ENCODE data around the gene CCNYL1.
A peak's percentile ranks its signal among the peaks of the same experiment; 100 is the strongest.
"Not testable (repeated sequence)": the region's sequence is repeated elsewhere in the genome, so short reads cannot be mapped to it uniquely, and the experiment has no call there.

CCNYL1 gene

DNA sequence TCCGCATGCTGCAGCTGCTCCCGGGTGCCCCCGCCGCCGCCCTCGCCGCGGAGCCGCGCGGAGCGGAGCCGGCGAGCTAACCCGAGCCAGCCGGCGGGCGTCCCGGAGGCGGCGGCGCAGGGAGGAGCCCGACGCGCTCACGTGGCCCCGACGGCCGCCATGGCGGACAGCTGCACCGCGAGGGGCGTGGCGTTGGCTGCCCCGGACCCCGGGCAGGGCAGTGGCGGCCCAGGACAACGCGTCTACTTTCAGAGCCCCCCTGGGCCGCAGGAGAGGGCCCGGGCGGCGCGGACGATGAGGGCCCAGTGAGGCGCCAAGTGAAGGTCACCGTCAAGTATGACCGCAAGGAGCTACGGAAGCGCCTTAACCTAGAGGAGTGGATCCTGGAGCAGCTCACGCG is 30.0 kb upstream of the CCNYL1 start:
- H3K4me1 ChIP-seq: peaks cover 9 to 15% (median 13%) of the 10 kb centered on the region in 10 experiments; a peak in 19 of 20 replicates
- H4K20me1 ChIP-seq: no peaks in the 10 kb centered on the region
- no peaks in the 10 kb centered on the region for H3K36me3 ChIP-seq
- H3K27me3 ChIP-seq: no peaks in the 10 kb centered on the region
- no peak overlapping the region for H3K4me3 ChIP-seq
- no peak overlapping the region for H3K4me2 ChIP-seq
- no peak overlapping the region for H3K9ac ChIP-seq
- peaks cover 0 to 8% (median 0%) of the 10 kb centered on the region in 11 experiments; a peak in 3 of 22 replicates for H3K9me3 ChIP-seq (replicated peaks in 1 of 11)
- TF ChIP-seq Cebpa-rat (IDR thresholded peaks at IDR 0.05): no peak
- no peak overlapping the region for H3K27ac ChIP-seq

DNA sequence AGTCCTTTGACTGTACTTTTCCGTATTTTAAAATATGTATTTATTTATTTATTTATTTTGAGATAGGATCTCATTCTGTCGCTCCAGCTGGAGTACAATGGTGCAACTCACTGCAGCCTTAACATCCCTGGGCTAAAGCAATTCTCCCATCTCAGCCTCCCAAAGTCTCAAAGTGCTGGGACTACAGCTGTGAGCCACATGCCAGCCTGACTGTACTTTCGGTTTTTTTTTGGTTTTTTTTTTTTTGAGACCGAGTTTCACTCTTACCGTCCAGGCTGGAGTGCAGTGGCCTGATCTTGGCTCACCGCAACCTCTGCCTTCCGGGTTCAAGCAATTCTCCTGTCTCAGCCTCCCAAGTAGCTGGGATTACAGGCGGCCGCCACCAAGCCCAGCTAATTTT is 28.9 kb upstream of the CCNYL1 start:
- no peak for TF ChIP-seq Cebpa-rat (IDR thresholded peaks at IDR 0.05)

DNA sequence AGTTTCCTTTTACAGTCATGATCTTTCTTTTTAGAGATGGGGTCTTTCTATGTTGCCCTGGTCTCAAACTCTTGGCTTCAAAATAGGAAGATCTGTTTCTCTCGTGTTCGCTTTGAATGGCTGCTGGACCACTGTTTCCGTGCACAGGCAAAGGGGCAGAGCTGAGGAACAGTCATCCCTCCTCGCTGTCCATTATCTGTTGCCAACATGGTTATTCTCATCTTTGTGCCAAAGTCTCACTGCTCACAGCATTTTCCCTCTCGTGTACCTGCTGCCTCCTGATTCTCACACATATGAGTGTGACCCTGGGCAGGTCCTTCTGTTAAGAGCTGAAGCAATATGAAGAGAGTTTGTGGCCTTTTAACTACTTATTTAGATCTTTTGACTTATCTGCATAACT is 28.0 kb upstream of the CCNYL1 start:
- Histone ChIP-seq H3K4me2 (no peak overlapping the region), H3K4me1 (no peaks in the 10 kb centered on the region), H3K9ac (no peak overlapping the region), H3K4me3 (no peak overlapping the region), H3K9me3 (replicated peaks in 1 of 11) (peaks cover 0 to 8% (median 0%) of the 10 kb centered on the region in 11 experiments; a peak in 3 of 22 replicates), H4K20me1 (no peaks in the 10 kb centered on the region), H3K27ac (no peak overlapping the region), H3K36me3 (no peaks in the 10 kb centered on the region), H3K27me3 (no peaks in the 10 kb centered on the region)
- TF ChIP-seq Cebpa-rat (IDR thresholded peaks at IDR 0.05): no peak

More for the DNA sequence above, 28.9 kb upstream of the CCNYL1 start:
- Histone ChIP-seq H3K4me2 (no peak overlapping the region), H4K20me1 (no peaks in the 10 kb centered on the region), H3K27ac (no peak overlapping the region), H3K27me3 (no peaks in the 10 kb centered on the region), H3K9me3 (replicated peaks in 1 of 11) (peaks cover 0 to 8% (median 0%) of the 10 kb centered on the region in 11 experiments; a peak in 3 of 22 replicates), H3K4me3 (no peak overlapping the region), H3K9ac (no peak overlapping the region), H3K4me1 (peaks cover 0 to 4% (median 2%) of the 10 kb centered on the region in 10 experiments; a peak in 12 of 20 replicates), H3K36me3 (no peaks in the 10 kb centered on the region)

DNA sequence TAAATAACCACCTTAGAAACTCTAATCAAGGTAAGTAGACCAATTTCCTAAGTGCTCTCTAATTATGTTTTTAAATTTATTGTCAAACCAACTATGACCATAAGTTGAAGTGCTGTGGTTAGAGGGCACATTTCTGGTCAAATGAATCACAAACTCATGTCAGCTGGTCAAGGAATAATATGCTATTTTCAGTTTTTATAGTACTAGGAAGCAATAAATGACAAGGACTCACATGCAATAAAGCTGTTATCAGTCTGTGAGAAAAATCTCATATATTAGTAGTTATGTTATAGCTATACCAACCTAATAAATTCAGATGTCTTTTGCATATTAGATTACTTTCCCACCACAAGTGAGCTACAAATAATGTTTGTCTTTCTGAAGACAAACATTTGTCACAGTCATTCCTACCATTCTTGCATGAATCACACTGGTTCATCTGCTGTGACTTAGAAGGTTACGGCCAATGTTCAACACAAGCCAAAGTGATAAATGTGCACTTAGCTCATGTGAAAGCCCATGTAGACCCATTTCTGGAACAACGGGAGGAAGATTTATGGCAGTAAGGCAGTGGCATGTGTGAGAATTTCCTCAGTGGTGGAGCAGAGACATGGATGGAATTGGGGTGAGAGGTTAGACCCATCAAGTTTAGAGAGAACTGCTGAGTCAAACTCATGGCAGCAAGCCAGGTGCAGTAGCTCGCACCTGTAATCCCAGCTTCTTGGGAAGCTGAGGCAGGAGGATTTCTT is 27.4 kb upstream of the CCNYL1 start:
- Histone ChIP-seq H3K9ac (no peak overlapping the region), H3K4me2 (no peak overlapping the region), H4K20me1 (no peaks in the 10 kb centered on the region), H3K9me3 (replicated peaks in 1 of 11) (peaks cover 0 to 8% (median 0%) of the 10 kb centered on the region in 11 experiments; a peak in 3 of 22 replicates), H3K36me3 (no peaks in the 10 kb centered on the region), H3K27me3 (no peaks in the 10 kb centered on the region), H3K27ac (no peak overlapping the region), H3K4me3 (no peak overlapping the region), H3K4me1 (no peaks in the 10 kb centered on the region)
- TF ChIP-seq Cebpa-rat (IDR thresholded peaks at IDR 0.05): no peak

DNA sequence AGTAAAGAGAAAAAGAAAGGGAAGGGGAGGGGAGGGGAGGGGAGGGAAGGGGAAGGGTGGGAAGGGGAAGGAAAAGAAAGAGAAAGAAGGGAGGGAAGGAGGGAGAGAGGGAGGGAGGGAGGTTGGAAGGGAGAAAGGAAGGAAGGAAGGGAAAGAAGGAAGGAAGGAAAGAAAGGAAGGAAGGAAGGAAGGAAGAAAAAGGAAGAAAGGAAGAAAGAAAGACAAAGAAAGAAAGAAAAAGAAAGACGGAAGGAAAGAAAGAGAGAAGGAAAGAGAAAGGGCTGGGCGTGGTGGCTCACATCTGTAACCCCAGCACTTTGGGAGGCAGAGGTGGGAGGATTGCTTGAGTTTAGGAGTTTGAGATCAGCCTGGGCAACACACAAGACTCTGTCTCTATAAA is 24.6 kb upstream of the CCNYL1 start:
- no peak for TF ChIP-seq Cebpa-rat (IDR thresholded peaks at IDR 0.05)
- Histone ChIP-seq H3K4me1 (peaks cover 0 to 12% (median 0%) of the 10 kb centered on the region in 10 experiments; a peak in 5 of 20 replicates), H3K36me3 (no peaks in the 10 kb centered on the region), H3K9ac (no peak overlapping the region), H3K4me3 (no peak overlapping the region), H3K27ac (no peak overlapping the region), H3K9me3 (replicated peaks in 1 of 11) (peaks cover 0 to 5% (median 0%) of the 10 kb centered on the region in 11 experiments; a peak in 1 of 22 replicates), H4K20me1 (no peaks in the 10 kb centered on the region), H3K27me3 (no peaks in the 10 kb centered on the region), H3K4me2 (no peak overlapping the region; a peak in 1 of 22 replicates)

DNA sequence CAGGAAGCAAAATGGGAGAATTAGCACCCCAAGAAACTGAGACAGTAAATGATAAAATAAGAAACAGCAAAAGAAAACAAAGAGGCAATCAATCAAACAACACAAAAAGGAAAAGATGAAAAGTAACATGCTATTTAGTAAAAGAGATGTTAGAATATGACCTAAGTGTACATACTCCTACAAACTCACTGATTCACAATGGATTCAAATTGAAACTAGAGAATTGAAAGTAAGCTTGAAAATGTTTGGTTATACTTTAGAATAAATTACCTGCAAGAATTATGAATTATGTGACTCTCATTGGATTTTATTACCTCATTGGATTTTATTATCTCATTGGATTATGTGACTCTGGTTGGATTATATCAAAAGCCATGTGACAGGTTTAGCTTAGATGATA is 22.8 kb upstream of the CCNYL1 start:
- no peak for TF ChIP-seq Cebpa-rat (IDR thresholded peaks at IDR 0.05)
- no peak overlapping the region for H3K9ac ChIP-seq
- no peak overlapping the region for H3K27ac ChIP-seq
- H3K27me3 ChIP-seq: no peaks in the 10 kb centered on the region
- no peaks in the 10 kb centered on the region for H4K20me1 ChIP-seq
- peaks cover 0 to 5% (median 0%) of the 10 kb centered on the region in 11 experiments; a peak in 1 of 22 replicates for H3K9me3 ChIP-seq (replicated peaks in 1 of 11)
- peaks cover 0 to 12% (median 0%) of the 10 kb centered on the region in 10 experiments; a peak in 5 of 20 replicates for H3K4me1 ChIP-seq
- H3K36me3 ChIP-seq: no peaks in the 10 kb centered on the region
- H3K4me3 ChIP-seq: no peak overlapping the region
- H3K4me2 ChIP-seq: no peak overlapping the region

DNA sequence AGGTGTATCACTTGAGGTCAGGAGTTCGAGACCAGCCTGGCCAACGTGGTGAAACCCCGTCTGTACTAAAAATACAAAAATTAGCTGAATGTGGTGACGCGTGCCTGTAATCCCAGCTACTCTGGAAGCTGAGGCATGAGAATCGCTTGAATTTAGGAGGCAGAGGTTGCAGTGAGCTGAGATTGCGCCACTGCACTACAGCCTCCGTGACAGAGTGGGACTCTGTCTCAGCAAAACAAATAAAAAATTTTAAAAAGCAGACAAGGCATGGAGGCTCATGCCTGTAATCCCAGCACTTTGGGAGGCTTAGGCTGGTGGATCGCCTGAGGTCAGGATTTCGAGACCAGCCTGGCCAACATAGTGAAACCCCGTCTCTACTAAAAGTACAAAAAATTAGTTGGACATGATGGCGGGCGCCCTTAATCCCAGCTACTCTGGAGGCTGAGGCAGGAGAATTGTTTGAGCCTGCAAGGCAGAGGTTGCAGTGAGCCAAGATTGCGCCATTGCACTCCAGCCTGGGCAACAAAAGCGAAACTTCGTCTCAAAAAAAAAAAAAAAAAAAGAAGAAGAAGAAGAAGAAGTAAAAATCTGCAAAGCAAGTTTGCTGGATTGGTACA is 20.5 kb upstream of the CCNYL1 start:
- H3K9ac ChIP-seq; H3K27me3 ChIP-seq; H3K27ac ChIP-seq; H3K4me3 ChIP-seq; H3K9me3 ChIP-seq (replicated peaks in 1 of 11); H3K36me3 ChIP-seq; H4K20me1 ChIP-seq: not testable (repeated sequence)
- Histone ChIP-seq H3K4me1 (peaks cover 0 to 12% (median 0%) of the 10 kb centered on the region in 10 experiments; a peak in 5 of 20 replicates), H3K4me2 (peak overlapping the region in 2 of 11 experiments; percentile 15 to 36; a peak in 1 of 22 replicates)
- TF ChIP-seq Cebpa-rat (IDR thresholded peaks at IDR 0.05): 0 out of 22 replicates have a peak, but pooled peaks of 1 of the 11 experiments have one; percentile 20

DNA sequence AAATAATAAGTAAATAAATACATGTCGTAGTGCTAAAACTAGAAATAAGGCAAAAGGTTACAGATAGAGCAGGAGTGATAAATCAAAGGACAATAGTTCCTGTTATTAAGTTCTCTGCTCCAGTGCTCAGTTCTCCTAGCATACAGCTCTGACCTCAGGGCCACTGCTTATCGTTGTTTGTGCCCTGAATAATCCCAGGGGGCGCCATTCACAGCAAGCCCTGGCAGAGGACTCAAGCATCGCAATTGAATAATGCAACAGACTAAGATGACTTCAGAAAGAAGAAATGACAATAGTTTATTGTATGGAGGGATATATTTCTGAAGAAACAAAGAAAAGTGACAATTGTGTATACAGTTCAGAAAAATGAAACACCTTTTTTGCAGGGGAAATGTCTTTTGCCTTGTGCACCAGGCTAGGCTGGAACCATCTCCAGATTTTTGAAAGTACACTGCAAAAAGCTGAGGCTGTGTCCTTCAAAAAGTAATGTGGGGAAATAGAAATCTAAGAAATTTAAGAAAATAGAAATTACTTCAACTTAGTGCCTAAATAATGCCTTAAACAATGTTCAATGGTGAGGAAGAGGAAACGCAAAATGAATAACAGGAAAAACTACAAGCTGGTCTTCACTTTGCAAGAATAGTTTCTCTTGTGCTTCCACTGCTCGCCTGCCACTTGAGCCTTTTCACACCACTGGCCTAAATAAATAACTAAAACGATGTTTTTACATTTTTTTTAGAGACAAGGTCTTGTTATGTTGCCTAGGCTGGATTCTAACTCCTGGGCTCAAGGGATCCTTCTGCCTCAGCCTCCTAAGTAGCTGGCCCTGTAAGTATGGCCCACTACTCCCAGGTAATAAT is 19.0 kb upstream of the CCNYL1 start:
- Histone ChIP-seq H3K4me3 (no peak overlapping the region), H3K9ac (no peak overlapping the region), H3K9me3 (replicated peaks in 1 of 11) (0 out of 22 replicates have a peak, but pooled peaks cover 0 to 6% (median 0%) of the 10 kb centered on the region in 11 experiments), H3K4me1 (peaks cover 0 to 12% (median 0%) of the 10 kb centered on the region in 10 experiments; a peak in 5 of 20 replicates), H4K20me1 (no peaks in the 10 kb centered on the region), H3K4me2 (no peak overlapping the region), H3K36me3 (no peaks in the 10 kb centered on the region), H3K27ac (no peak overlapping the region), H3K27me3 (no peaks in the 10 kb centered on the region)
- no peak for TF ChIP-seq Cebpa-rat (IDR thresholded peaks at IDR 0.05)
